Mucosa of descending colon (tissue), 3 donors: ENCODE data around the gene CELF5. TPM values are rescaled to one million over a fixed set of nuclear protein-coding genes. Genes with fewer than 3 reads are reported as not detected.

Source experiments
- ATAC-seq: fragments of 200-7000 bp; cut with Tn5 transposase; one replicate; pipeline ENCODE4 v1.9.1; 2020; ENCODE audit warnings: mild to moderate bottlenecking, moderate library complexity
- DNase-seq, 3 donors: peaks; one replicate each; pipeline ENCODE4 v3.0.0-alpha.2; 2020
- H3K36me3 ChIP-seq: fragments of 200-600 bp; one replicate; pipeline ENCODE4 v1.8.0; 2021; ENCODE audit warnings: low read depth, mild to moderate bottlenecking
- H3K4me1 ChIP-seq: fragments of 200-600 bp; one replicate; pipeline ENCODE4 v1.8.0; 2021; ENCODE audit warnings: low read depth, mild to moderate bottlenecking
- H3K4me3 ChIP-seq: fragments of 200-600 bp; one replicate; pipeline ENCODE4 v1.8.0; 2021; ENCODE audit warnings: mild to moderate bottlenecking
- H3K9me3 ChIP-seq: fragments of 200-600 bp; one replicate; pipeline ENCODE4 v1.8.0; 2021; ENCODE audit warnings: mild to moderate bottlenecking
- CTCF ChIP-seq: fragments of 200-600 bp; IDR thresholded peaks from one replicate; pipeline ENCODE4 v1.8.0; 2022; ENCODE audit warnings: antibody characterized with exemption, mild to moderate bottlenecking
- intact Hi-C, 2 donors: fragments of 100-400 bp; cut with DNase I in 1 of 2; cut with micrococcal nuclease in 1 of 2; formaldehyde crosslinking; loops; one replicate each; pipeline versions ENCODE4 v1.11.0 to v1.11.1; 2022; cut with DNase I, micrococcal nuclease
- total RNA-seq, 3 donors: library from RNA; stranded (reverse); fragmentation: NEBNext Ultra II Directional in 2 of 3; extraction: Animal tissue kit (Norgen Biotek cat#: 25700) in 2 of 3; gene quantifications; one replicate each; pipeline versions ENCODE4 v1.2.1 to v1.2.4, GENCODE V29; 2021 to 2023
- donor health status: DM: no; HTN: no; CAD: no; lungs with moderate emphysema.
- donor health status: DM: no; HTN: no; CAD: no.
- donor health status: DM: no; HTN: yes; CAD: no.

CELF5 gene
- total RNA-seq, 3 donors from 2014 or later, result 0.75 to 2.7 (median 0.79) TPM

GRCh38 chr19:3268326-3268725, 43.9 kb downstream of the CELF5 start:
- Histone ChIP-seq H3K9me3 (peaks cover 5% of the 10 kb centered on the region), H3K4me1 (no peaks in the 10 kb centered on the region), H3K4me3 (no peak overlapping the region), H3K36me3 (no peaks in the 10 kb centered on the region)
- ATAC-seq (no peak), DNase-seq (no peak)
- intact Hi-C loops, result no loop called here
- no peak for TF ChIP-seq CTCF

- DNase-seq (no peak), ATAC-seq (no peak)
- no peak overlapping the region for H3K4me3 ChIP-seq
- H3K9me3 ChIP-seq, result peaks cover 5% of the 10 kb centered on the region
- intact Hi-C loops, result no loop called here
- H3K36me3 ChIP-seq, result no peaks in the 10 kb centered on the region
- no peaks in the 10 kb centered on the region for H3K4me1 ChIP-seq
- no peak for TF ChIP-seq CTCF
Measured at GRCh38 chr19:3268763-3269162, 44.3 kb downstream of the CELF5 start.

GRCh38 chr19:3269916-3270671, 45.6 kb downstream of the CELF5 start:
- Histone ChIP-seq H3K4me3 (no peak overlapping the region), H3K9me3 (peaks cover 5% of the 10 kb centered on the region), H3K36me3 (no peaks in the 10 kb centered on the region), H3K4me1 (no peaks in the 10 kb centered on the region)
- DNase-seq (no peak), ATAC-seq (no peak)
- intact Hi-C loops, result no loop called here
- no peak for TF ChIP-seq CTCF

GRCh38 chr19:3270902-3271301, 46.4 kb downstream of the CELF5 start:
- Histone ChIP-seq H3K36me3 (no peaks in the 10 kb centered on the region), H3K4me3 (no peak overlapping the region), H3K4me1 (no peaks in the 10 kb centered on the region), H3K9me3 (peaks cover 5% of the 10 kb centered on the region)
- no peak for DNase-seq
- no peak for ATAC-seq
- TF ChIP-seq CTCF, result no peak
- intact Hi-C loops, result no loop called here

GRCh38 chr19:3272401-3272931, 48.0 kb downstream of the CELF5 start:
- DNase-seq, result no peak
- intact Hi-C loops, result no loop called here
- ATAC-seq, result no peak
- H3K4me1 ChIP-seq, result no peaks in the 10 kb centered on the region
- H3K36me3 ChIP-seq, result no peaks in the 10 kb centered on the region
- TF ChIP-seq CTCF, result no peak
- H3K9me3 ChIP-seq, result peaks cover 5% of the 10 kb centered on the region
- no peak overlapping the region for H3K4me3 ChIP-seq
